Endometrial microvascular endothelial cells (primary cell): ENCODE measurements around the gene SEPTIN10. TPM values are rescaled to one million over a fixed set of nuclear protein-coding genes. Genes with fewer than 3 reads are reported as not detected.
"Not testable (repeated sequence)": the region's sequence is repeated elsewhere in the genome, so short reads cannot be mapped to it uniquely, and the experiment has no call there.

Source experiments
- in situ Hi-C: cut with HindIII; loops from 2 replicates; pipeline ENCODE4 v1.10.0; 2017; ENCODE audit warnings: low sequenced_read_pairs, low pct_unique_long_range_greater_than_20kb; ENCODE audit errors: inconsistent ontology term
- total RNA-seq: library from RNA; depleted of rRNA; stranded (reverse); fragments of >200 nt; gene quantifications from one replicate; pipeline ENCODE4 v1.2.3, GENCODE V29; 2015; ENCODE audit errors: inconsistent ontology term

Gene SEPTIN10
- total RNA-seq, 1 donor from 2014 or later, result 102 TPM

DNA sequence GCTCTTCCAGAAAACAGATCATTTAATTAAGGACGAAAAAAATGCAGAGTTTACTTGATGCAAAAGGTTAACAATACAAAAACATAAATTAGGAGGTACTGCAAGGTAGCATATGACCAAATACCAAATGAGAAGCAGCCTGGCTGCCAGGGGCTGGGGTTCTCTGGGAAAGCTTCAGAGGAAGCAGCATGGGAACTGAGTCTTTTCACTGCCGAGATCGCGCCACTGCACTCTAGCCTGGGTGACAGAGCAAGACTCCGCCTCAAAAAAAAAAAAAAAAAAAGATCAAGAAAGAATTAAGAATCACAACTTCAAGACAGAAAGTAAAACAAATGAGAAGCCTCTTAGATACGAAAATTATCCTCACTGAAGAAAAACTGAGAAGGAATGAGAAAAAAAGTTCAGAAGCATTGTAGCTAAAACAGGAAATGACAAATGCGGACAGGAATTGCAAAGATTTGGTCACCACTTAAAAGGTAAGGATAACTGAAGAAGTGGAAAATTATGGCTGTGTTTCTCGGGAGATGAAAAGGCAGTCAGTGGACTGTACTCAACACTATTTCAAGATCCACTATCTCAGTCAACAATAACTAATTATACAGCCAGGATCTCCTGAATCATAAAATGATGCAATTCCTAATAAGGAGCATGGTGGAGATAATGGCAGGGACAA lies 4.3 kb downstream of the SEPTIN10 start:
- in situ Hi-C loops, result no loop called here

DNA sequence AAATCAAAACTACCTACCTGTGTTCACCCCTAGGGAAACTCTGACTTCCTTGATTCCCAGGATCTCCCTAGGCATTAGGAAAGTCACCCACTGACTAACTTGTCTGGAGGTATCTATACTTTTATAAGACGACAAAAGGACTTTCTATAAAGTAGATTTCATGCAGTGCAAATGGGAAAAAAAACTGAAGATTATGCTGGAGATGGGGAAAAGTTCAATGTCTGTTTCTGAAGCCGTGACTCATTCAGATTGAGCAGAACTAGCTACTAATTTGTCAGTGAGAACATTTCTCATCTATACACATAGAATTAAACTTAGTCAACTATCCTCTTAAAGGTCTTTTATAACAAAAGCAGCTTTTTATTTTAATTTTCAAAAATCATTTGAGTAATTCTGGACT lies 6.0 kb downstream of the SEPTIN10 start:
- in situ Hi-C loops, result no loop called here

DNA sequence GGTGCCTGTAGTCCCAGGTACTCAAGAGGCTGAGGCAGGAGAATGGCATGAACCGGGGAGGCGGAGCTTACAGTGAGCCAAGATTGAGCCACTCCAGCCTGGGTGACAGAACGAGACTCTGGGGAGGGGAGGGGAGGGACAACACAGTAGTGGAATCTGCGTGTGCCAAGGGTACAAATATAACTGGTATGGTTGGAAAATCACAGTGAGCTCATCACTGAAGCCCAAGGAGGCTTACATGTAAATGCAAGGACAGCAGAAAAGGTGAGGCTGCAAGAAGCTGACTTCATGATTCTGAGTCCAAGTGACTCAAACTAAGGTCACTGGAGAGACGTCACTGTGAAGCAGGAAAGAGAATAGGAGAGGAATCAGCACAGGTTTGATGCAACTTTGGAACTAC lies 9.2 kb downstream of the SEPTIN10 start:
- in situ Hi-C loops, result no loop called here

DNA sequence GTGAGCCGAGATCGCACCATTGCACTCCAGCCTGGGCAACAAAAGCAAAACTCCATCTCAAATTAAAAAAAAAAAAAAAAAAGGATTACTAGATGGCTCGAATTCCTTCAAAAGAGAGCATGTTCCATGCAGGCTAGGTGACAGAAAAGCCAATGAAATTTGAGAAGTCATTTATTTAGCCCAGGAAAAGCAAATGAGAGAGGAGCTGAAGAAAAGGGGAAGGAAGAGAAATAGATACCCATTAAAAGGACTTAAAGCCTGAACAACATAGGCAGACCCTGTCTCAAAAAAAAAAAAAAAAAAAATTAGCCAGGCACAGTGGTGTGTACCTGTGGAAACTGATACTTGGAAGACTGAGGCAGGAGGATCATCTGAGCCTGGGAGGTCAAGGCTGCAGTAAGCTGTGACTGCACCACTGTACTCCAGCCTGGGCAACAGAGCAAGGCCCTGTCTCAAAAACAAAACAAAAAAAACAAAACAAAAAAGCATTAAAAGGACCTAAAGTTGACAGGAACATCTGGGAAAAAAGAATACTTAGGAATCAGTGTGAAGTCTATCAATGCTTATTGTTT lies 11.1 kb downstream of the SEPTIN10 start:
- in situ Hi-C loops, result no loop called here

DNA sequence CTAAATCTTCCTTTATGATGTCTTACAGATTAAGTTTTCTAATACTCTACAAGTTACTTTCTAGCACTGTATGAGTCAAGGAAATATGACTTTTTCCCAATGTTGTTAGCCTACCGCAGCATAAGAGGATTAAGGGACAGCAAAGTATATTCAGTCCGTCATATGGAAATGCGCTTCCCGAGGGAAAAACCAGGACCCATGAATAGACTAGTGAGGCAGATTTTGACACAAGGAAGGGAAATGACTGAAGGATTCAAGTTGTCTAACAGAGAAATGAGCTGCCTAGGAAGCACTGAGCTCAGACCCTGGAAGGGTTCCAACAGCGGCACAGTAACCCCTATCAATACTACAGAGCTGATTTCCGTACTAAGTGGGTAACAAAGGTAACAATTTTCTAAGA lies 12.0 kb downstream of the SEPTIN10 start:
- in situ Hi-C loops, result no loop called here

DNA sequence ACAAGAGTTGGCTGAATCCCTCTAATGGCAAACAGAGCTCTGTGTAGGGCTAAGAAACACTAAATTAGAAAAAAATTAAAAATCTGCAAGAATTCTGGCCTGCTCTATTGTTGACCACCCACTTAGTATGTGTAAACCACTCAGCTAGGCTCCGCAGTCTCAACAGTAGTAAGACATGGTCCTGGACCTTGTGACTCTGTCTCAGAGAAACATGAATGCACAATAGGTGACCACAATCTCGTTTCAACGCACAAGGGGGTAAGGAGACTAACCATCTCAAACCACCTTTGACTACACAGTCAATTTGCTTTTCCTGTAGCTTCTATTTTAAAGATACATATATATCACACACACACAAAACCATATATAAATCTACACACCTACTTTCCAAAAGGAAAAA lies 16.5 kb downstream of the SEPTIN10 start:
- in situ Hi-C loops, result no loop called here

DNA sequence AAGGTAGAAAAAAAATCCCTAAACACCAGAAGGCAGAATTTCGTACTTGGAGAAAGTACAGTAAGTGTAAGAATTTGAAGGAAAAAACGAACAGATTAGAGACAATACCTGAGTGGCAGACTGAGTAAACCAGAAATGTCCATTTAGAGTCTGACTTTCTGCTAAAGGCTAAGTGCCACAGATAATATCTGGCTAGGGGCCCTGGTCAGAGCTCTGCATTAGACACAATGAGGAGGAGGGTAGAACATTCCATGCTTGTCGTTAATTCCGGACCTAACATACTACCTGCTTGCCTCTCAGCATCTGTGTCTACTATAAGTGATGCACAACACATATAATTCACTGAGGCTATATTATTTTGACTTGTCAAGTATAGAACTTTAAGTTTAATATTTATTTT lies 18.1 kb downstream of the SEPTIN10 start:
- in situ Hi-C loops, result no loop called here

DNA sequence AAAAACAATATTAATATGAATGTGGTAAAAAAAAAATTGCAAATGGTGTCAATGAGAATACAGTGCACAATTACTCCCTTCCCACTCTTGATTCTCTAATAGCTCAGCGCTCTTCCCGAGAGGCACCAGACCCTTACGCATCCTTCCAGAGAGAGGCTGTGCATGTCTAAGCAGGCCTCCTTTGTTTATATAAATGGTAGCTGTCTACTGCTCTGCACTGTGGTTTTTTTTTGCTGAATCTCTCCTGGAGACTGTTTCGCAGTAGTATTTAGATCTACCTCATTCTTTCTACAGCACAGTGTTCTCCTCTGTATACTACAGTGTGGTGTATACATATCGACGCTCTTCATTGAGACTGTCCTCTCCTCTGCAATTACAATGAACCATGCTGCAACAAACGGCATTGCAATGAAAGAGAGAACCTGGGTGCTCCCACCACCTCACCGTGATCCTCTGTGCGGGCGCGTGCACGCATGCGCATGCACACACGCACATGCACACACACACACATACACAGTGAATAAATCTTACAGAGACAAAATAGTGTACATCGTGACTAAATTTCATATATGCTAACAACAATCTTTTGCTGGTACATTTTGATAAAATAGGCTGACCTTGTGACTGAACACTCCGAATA lies 19.4 kb downstream of the SEPTIN10 start:
- in situ Hi-C loops, result no loop called here

DNA sequence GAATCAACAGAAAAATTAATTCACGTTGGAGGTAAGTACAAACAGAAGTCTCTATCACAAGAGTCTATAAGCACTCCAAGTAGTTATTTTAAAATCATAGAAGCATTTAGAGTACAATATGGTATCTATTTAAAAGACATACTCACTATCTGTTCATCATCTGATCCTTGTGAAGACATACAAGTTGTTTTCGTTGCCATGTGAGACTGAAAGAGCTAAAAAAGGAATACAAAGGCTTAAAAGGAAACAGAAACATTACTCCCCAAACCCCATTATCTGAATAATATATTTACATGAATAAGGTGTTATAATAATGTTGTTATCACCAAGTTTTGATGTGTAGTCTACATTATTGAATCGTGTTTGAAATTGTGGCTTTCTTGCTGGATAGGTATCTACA lies 20.9 kb downstream of the SEPTIN10 start:
- in situ Hi-C loops, result no loop called here

DNA sequence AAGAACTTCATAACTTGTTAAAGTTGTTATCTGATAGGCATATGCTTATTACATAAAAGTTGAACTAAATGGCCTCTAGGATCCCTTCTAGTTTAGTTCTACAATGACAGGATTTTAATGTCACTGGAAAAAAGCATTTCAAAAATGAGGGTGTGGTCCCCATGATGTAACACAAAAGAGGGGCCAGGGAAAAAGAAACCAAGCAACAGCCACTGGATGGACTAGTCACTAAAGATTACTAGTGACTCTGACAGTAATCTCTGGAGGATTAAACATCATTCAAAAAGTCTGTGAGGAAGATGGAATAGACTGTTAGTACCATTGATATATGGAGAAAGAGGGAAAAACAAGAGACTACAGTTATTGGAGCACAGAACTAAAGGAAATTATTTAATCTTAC lies 22.6 kb downstream of the SEPTIN10 start:
- in situ Hi-C loops, result no loop called here

DNA sequence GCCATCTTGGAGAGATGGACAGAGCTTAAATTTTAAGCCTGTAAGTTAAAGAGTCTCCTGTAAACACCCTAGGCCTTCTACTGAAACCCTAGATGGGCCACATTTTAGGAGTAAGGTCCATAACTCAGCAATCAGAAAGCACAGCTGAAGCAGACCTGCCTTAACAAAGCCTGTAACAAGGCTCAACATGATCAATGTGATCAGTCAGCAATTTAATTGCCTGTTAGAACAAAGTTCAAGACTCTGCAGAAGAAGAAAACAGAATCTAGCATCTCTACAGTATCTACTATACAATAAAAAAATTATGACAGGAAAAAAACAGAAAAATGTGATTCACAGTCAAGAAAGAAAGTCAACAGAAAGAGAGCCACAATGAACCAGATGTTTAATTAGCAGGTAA lies 27.1 kb downstream of the SEPTIN10 start:
- in situ Hi-C loops, result no loop called here

DNA sequence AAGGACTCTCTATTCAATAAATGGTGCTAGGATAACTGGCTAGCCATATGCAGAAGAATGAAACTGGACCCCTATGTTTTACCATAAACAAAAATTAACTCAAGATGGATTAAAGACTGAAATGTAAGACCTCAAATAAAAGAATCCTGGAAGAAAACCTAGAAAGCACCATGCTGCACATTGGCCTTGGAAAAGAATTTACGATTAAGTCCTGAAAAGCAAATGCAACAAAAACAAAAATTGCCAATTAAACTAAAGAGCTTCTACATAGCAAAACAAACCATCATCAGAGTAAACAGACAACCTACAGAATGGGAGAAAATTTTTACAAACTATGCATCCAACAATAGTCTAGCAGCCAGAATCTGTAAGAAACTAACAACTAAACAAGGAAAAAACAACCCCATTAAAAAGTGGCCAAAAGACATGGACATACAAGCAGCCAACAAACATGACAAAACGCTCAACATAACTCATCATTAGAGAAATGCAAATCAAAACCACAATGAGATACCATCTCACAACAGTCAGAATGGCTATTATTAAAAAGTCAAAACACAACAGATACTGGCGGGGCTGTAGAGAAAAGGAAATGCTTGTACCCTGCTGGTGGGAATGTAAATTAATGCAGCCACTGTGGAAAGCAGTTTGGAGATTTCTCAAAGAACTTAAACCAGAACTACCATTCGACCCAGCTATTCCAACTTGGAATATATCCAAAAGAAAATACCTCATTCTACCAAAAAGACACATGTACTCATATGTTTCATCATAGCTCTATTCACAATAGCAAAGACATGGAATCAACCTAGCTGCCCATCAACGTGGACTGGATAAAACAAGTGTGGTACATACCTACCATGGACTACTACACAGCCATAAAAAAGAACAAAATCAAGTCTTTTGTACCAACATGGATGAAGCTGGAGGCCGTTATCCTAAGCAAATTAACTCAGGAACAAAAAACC lies 30.6 kb downstream of the SEPTIN10 start:
- in situ Hi-C loops, result no loop called here

DNA sequence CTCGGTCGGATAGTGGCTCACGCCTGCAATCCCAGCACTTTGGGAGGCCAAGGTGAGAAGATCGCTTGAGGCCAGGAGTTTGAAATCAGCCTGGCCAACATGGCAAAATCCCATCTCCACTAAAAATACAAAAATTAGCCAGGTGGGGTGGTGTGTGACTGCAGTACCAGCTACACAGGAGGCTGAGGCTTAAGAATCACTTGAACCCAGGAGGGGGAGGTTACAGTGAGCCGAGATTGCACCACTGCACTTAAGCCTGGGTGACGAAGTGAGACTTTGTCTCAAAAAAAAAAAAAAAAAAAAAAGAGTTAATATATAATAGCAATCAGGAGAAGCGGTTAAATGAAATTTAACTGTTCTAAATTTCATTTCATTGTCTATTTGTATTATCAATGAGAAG lies 36.1 kb downstream of the SEPTIN10 start:
- in situ Hi-C loops, result not testable (repeated sequence)

DNA sequence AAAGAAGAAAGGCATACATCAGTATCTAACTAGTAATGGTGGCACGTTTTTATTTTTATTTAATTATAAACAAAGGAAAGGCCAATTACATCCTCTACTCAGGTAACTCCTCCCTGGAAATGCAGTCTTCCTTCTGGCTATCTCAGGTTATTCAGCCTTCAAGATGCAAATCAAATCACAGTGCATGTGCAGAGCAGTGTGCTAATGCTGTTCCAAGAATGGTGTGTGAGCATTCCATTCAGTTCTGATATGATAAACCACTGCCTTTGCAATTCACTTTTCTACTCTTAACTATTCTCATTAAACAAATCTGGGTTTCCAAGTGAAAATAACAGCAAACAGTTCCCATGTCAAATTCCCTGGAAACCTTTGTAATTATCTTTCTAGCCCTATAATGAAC lies 38.4 kb downstream of the SEPTIN10 start:
- in situ Hi-C loops, result no loop called here

DNA sequence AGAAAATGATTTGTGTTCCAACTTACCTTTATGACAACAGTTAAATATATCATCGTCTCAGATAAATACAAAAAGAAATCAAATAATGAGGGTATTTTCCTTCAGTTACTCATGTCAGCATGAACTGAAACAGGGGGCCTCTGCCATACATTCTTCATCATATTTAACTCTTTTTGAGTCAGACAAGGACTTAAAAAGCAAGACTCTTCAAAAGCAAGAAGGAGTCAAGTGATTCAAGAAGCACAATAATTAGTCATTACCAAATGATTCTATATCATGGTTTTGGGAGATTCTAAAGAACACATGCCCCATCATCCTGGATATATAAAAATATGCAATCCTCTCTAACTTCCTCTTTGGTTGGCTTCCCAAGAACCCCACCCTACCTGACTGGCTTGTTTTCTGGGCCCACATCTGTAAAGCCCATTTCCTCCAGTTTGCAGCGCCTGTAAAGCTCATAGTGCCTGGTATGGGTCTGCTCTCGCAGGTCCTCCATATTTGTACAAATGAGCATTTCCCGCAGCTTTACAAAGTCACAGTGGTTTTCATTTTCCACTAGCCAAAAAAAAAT lies 49.7 kb downstream of the SEPTIN10 start:
- in situ Hi-C loops, result no loop called here

DNA sequence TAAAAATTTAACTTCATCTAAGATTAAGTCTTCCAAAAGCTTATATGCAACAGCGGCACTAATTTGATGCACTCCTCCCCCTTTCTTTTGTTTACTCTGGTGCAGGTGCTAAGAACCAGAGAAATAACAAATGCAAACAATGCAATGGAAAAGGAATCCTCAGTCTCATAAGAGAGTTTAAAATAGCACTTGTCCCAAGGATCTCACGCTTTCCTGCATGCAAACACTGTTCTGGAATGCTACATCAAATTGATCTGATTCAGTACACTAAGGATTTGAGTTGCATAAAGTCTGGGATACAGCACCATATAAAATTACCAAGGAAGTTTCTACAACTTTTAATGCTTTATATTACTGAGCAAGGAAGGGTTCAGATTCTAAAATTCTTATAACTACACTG lies 50.5 kb downstream of the SEPTIN10 start:
- in situ Hi-C loops, result no loop called here

DNA sequence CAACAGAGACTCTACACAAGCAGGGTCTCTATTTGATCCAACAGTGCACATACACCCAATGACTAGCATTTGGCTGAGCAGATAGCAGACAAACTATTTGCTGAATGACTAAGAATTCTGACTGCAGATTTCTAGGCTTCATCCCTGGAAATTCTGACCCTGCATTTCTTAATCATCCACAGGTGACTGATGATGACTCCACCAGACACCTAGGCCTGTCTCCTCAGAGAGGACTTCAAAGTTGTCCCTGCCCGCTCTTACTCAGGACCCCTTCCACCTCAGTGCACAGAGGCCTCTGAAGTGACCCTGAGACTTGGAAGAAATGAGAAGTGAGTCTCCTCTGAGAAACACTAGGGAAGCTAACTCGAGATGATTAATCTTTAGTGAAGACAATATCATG lies 51.3 kb downstream of the SEPTIN10 start:
- in situ Hi-C loops, result no loop called here

DNA sequence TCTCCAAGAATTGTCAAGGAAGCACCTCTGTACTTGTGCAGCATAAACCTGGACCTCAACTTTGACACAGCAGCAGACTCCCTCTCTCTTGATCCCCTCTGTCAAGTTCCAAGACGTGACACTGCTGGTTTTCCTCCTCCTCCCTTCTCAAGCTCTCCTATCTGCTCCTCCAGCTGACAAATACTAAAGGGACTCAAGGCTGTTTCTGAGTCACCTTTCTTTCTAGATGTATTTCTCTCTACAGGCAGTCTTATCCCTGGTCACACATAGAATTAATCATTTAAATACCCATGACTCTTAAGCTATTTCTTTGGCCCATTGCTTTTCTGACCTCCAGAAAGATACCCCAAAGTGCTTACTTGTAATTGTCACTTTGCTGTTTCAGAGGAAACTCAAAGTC lies 53.5 kb downstream of the SEPTIN10 start:
- in situ Hi-C loops, result no loop called here
